Activated CD4-positive, alpha-beta T cell treated with anti-CD3 and anti-CD28 coated beads, Interleukin-2, amount 10 ng/mL, durations not matched to agents 24 days and 14 days (primary cell): ENCODE results near the gene RALGPS1. TPM values are rescaled to one million over a fixed set of nuclear protein-coding genes. Genes with fewer than 3 reads are reported as not detected.
A peak's percentile ranks its signal among the peaks of the same experiment; 100 is the strongest.

Source experiments
- DNase-seq: peaks from one replicate; pipeline ENCODE4 v3.0.0; 2022
- H3K27ac Mint-ChIP-seq: one replicate; pipeline ENCODE4 v1.8.0; 2022; ENCODE audit warnings: mild to moderate bottlenecking, mixed read lengths
- H3K27me3 Mint-ChIP-seq: one replicate; pipeline ENCODE4 v1.8.0; 2022; ENCODE audit warnings: mixed read lengths
- H3K36me3 Mint-ChIP-seq: one replicate; pipeline ENCODE4 v1.8.0; 2022; ENCODE audit warnings: low read depth, mild to moderate bottlenecking, mixed read lengths
- H3K4me1 Mint-ChIP-seq: one replicate; pipeline ENCODE4 v1.8.0; 2021; ENCODE audit warnings: mixed read lengths
- H3K4me3 Mint-ChIP-seq: one replicate; pipeline ENCODE4 v1.8.0; 2022; ENCODE audit warnings: mild to moderate bottlenecking, moderate library complexity, mixed read lengths
- H3K9me3 Mint-ChIP-seq: one replicate; pipeline ENCODE4 v1.8.0; 2021; ENCODE audit warnings: mixed read lengths
- intact Hi-C: fragments of 100-400 bp; cut with micrococcal nuclease; formaldehyde crosslinking; loops from one replicate; pipeline ENCODE4 v1.15.1; 2023
- total RNA-seq: library from RNA; stranded (reverse); gene quantifications from 2 replicates; pipeline ENCODE4 v1.2.3, GENCODE V29; 2022

RALGPS1 gene
- total RNA-seq, 1 donor from 2014 or later, result 2.0 TPM

GRCh38 chr9:126955811-126956210 lies 41.2 kb downstream of the RALGPS1 start:
- Mint-ChIP-seq H3K4me1 (no peaks in the 10 kb centered on the region), H3K27me3 (peaks cover 33% of the 10 kb centered on the region), H3K9me3 (no peaks in the 10 kb centered on the region), H3K4me3 (no peak overlapping the region), H3K27ac (no peak overlapping the region), H3K36me3 (no peaks in the 10 kb centered on the region)
- no peak for DNase-seq
- intact Hi-C loops, result no loop called here

GRCh38 chr9:126956917-126957686 lies 42.5 kb downstream of the RALGPS1 start:
- intact Hi-C loops, result no loop called here
- H3K27ac Mint-ChIP-seq, result no peak overlapping the region

GRCh38 chr9:126957687-126958053 lies 43.1 kb downstream of the RALGPS1 start:
- Mint-ChIP-seq H3K4me3 (no peak overlapping the region), H3K27ac (no peak overlapping the region), H3K36me3 (no peaks in the 10 kb centered on the region), H3K27me3 (peaks cover 30% of the 10 kb centered on the region), H3K9me3 (no peaks in the 10 kb centered on the region), H3K4me1 (no peaks in the 10 kb centered on the region)
- intact Hi-C loops, result no loop called here
- DNase-seq, result no peak

More at GRCh38 chr9:126956917-126957686, 42.5 kb downstream of the RALGPS1 start:
- DNase-seq, result no peak
- H3K4me1 Mint-ChIP-seq, result no peaks in the 10 kb centered on the region
- no peak overlapping the region for H3K4me3 Mint-ChIP-seq
- H3K27me3 Mint-ChIP-seq, result peaks cover 36% of the 10 kb centered on the region
- H3K9me3 Mint-ChIP-seq, result no peaks in the 10 kb centered on the region
- no peaks in the 10 kb centered on the region for H3K36me3 Mint-ChIP-seq

DNA sequence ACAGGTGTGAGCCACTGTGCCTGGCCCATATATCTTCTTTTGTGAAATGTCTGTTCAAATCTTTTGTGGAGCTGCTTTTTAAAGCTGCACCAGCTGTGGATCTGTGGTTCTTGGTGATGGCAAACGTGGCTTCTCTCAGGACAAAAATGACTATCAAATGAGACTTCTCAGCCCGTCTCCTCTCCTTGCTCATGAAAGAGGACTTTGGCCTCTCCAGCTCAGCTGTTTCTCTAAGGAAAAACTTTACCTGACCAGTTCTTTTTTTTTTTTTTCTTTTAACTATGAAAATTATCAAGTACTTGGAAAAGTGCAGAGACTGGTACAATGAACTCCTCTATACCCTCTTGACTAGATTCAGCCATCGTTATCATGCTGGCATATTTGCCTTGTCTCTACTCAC lies 44.8 kb downstream of the RALGPS1 start:
- Mint-ChIP-seq H3K4me1 (no peaks in the 10 kb centered on the region), H3K36me3 (no peaks in the 10 kb centered on the region), H3K27ac (no peak overlapping the region), H3K9me3 (no peaks in the 10 kb centered on the region), H3K4me3 (no peak overlapping the region), H3K27me3 (peaks cover 25% of the 10 kb centered on the region)
- DNase-seq, result no peak
- intact Hi-C loops, result no loop called here

- no peaks in the 10 kb centered on the region for H3K9me3 Mint-ChIP-seq
- no peaks in the 10 kb centered on the region for H3K36me3 Mint-ChIP-seq
- H3K4me1 Mint-ChIP-seq, result no peaks in the 10 kb centered on the region
- intact Hi-C loops, result no loop called here
- no peak overlapping the region for H3K27ac Mint-ChIP-seq
- no peak for DNase-seq
- H3K27me3 Mint-ChIP-seq, result peaks cover 24% of the 10 kb centered on the region
- no peak overlapping the region for H3K4me3 Mint-ChIP-seq
Measured at GRCh38 chr9:126959917-126960316, 45.3 kb downstream of the RALGPS1 start.

DNA sequence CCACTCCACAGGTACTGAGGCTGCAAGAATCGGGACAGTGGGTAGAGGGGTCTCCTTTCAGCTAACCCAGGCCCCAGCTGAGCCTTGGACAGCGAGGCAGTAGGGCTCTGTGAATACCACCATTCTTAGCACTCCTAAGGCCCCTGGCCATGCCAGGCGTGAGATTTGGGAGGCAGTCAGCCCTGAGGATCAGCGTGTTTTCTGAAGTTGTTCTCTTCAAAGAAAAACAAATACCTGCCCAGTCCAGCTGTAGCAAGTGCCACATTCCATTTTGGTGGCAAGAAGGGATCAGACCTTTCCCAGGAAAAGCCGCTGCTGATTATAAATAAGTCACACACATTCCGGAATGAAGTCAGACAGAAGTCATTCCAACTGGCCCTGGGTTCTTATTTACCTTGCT lies 47.8 kb downstream of the RALGPS1 start:
- Mint-ChIP-seq H3K36me3 (no peaks in the 10 kb centered on the region), H3K27ac (no peak overlapping the region), H3K4me1 (peaks cover 2% of the 10 kb centered on the region), H3K4me3 (no peak overlapping the region), H3K9me3 (no peaks in the 10 kb centered on the region), H3K27me3 (peaks cover 26% of the 10 kb centered on the region)
- intact Hi-C loops, result no loop called here
- DNase-seq, result no peak

DNA sequence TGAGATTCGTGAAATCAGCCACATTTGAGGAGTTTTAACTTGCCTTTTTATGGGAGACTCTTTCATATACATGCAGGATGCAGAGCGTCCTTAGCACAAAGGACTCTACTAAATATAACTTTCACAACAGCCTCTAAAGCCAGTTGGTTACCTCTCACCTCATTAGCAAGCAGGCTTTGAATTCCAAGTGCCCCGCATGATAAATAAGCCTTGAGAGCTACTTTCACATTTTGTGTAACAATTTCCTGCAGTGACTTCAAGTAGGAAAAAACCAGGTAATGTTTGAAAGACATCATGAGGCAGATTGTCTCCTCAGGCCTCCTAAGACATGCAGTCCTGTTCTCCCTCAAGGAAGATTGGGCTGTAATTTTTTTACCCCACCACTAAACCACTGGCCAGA lies 50.5 kb downstream of the RALGPS1 start:
- no peak overlapping the region for H3K4me3 Mint-ChIP-seq
- peaks cover 16% of the 10 kb centered on the region for H3K27me3 Mint-ChIP-seq
- intact Hi-C loops, result loop anchor here (5.0 kb wide), 1 partner anchor 42 kb away; no protein-coding TSS in a partner anchor
- no peaks in the 10 kb centered on the region for H3K36me3 Mint-ChIP-seq
- DNase-seq, result no peak
- peaks cover 2% of the 10 kb centered on the region for H3K4me1 Mint-ChIP-seq
- H3K9me3 Mint-ChIP-seq, result no peaks in the 10 kb centered on the region
- no peak overlapping the region for H3K27ac Mint-ChIP-seq

DNA sequence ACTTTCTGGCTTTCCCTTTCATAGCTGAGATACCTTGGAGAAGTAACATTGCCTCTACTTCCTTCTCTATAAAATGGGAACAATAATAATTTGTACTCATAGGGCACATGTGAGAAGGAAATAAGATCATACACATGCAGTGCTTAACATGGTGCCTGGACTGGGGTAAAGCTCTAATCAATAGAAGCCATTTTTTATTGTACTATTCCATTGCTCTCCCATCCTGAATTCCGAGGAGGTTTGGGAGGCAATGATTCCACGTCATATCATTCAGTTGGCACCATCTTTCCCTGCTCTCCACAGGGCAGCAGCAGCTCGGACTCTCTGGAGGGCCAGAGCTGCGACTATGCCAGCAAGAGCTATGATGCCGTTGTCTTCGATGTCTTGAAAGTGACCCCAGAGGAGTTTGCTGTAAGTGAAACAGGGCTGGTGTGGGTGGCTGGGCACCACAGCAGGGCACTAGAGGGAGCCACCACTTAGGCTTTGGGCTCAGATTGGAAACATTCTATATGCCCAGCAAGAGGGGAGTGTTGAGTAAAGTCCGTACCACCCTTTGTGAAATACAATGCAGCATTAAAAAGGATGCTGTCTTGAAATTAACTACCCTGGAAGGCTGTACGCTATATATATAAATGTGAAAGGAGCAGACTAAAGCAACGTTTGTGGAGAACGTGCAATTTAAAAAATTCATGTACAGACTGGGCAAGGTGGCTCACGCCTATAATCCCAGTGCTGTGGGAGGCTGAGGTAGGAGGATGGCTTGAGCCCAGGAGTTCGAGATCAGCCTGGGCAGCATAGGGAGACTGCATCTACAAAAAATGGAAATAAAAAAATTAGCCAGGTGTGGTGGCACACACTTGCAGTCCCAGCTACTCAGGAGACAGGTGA lies 51.2 kb downstream of the RALGPS1 start:
- no peak overlapping the region for H3K4me3 Mint-ChIP-seq
- DNase-seq, result peak; percentile 84
- no peaks in the 10 kb centered on the region for H3K9me3 Mint-ChIP-seq
- intact Hi-C loops, result loop anchor here (1.0 to 5.0 kb wide), 2 partner anchors 42 to 234 kb away; no protein-coding TSS in a partner anchor
- H3K36me3 Mint-ChIP-seq, result no peaks in the 10 kb centered on the region
- peaks cover 18% of the 10 kb centered on the region for H3K27me3 Mint-ChIP-seq
- peaks cover 2% of the 10 kb centered on the region for H3K4me1 Mint-ChIP-seq
- H3K27ac Mint-ChIP-seq, result no peak overlapping the region

- H3K36me3 Mint-ChIP-seq, result no peaks in the 10 kb centered on the region
- H3K27ac Mint-ChIP-seq, result no peak overlapping the region
- no peaks in the 10 kb centered on the region for H3K9me3 Mint-ChIP-seq
- no peak overlapping the region for H3K4me3 Mint-ChIP-seq
- no peak for DNase-seq
- H3K27me3 Mint-ChIP-seq, result peaks cover 32% of the 10 kb centered on the region
- intact Hi-C loops, result no loop called here
- no peaks in the 10 kb centered on the region for H3K4me1 Mint-ChIP-seq
Measured at GRCh38 chr9:126971261-126971660, 56.7 kb downstream of the RALGPS1 start.

- H3K27me3 Mint-ChIP-seq, result peaks cover 42% of the 10 kb centered on the region
- no peaks in the 10 kb centered on the region for H3K4me1 Mint-ChIP-seq
- intact Hi-C loops, result no loop called here
- no peak overlapping the region for H3K4me3 Mint-ChIP-seq
- DNase-seq, result peak; percentile 49
- H3K36me3 Mint-ChIP-seq, result no peaks in the 10 kb centered on the region
- H3K27ac Mint-ChIP-seq, result no peak overlapping the region
- no peaks in the 10 kb centered on the region for H3K9me3 Mint-ChIP-seq
Measured at GRCh38 chr9:126973651-126974529, 59.3 kb downstream of the RALGPS1 start.

- peak; percentile 48 for DNase-seq
- Mint-ChIP-seq H3K4me3 (no peak overlapping the region), H3K36me3 (no peaks in the 10 kb centered on the region), H3K9me3 (no peaks in the 10 kb centered on the region), H3K27me3 (peaks cover 48% of the 10 kb centered on the region), H3K27ac (no peak overlapping the region), H3K4me1 (no peaks in the 10 kb centered on the region)
- intact Hi-C loops, result no loop called here
Measured at GRCh38 chr9:126974594-126974993, 60.0 kb downstream of the RALGPS1 start.

- Mint-ChIP-seq H3K4me1 (no peaks in the 10 kb centered on the region), H3K9me3 (no peaks in the 10 kb centered on the region), H3K4me3 (no peak overlapping the region), H3K27me3 (peaks cover 46% of the 10 kb centered on the region), H3K27ac (no peak overlapping the region), H3K36me3 (no peaks in the 10 kb centered on the region)
- intact Hi-C loops, result no loop called here
- no peak for DNase-seq
Measured at GRCh38 chr9:126975327-126976220, 61.0 kb downstream of the RALGPS1 start.

- peaks cover 42% of the 10 kb centered on the region for H3K27me3 Mint-ChIP-seq
Measured at GRCh38 chr9:126979461-126979860, 64.9 kb downstream of the RALGPS1 start.

More at GRCh38 chr9:126979461-126979860, 64.9 kb downstream of the RALGPS1 start:
- peaks cover 7% of the 10 kb centered on the region for H3K4me1 Mint-ChIP-seq
- no peak for DNase-seq
- peaks cover 8% of the 10 kb centered on the region for H3K9me3 Mint-ChIP-seq
- H3K36me3 Mint-ChIP-seq, result peaks cover 5% of the 10 kb centered on the region
- H3K4me3 Mint-ChIP-seq, result no peak overlapping the region
- intact Hi-C loops, result no loop called here
- no peak overlapping the region for H3K27ac Mint-ChIP-seq
